HEK293 (cell line): Measurements from ENCODE around the gene KCNJ6.

ENCODE experiments used
- ELK4 ChIP-seq: IDR thresholded peaks from 2 replicates; pipeline ENCODE4 v1.6.1; 2011; ENCODE audit warnings: mild to moderate bottlenecking, low read depth, low read length, borderline replicate concordance
- KLF16 ChIP-seq: fragments of 450-650 bp; formaldehyde crosslinking; IDR thresholded peaks from 2 replicates; pipeline ENCODE4 v1.5.1; 2017; ENCODE audit warnings: missing biosample characterization, missing genetic modification characterization
- RBAK ChIP-seq: fragments of 450-650 bp; formaldehyde crosslinking; IDR thresholded peaks from 2 replicates; pipeline ENCODE4 v1.5.1; 2016; ENCODE audit warnings: missing biosample characterization, missing genetic modification characterization
- ZNF157 ChIP-seq: fragments of 450-650 bp; formaldehyde crosslinking; IDR thresholded peaks from 2 replicates; pipeline ENCODE4 v1.5.1; 2016; ENCODE audit warnings: missing biosample characterization, missing genetic modification characterization
- ZNF16 ChIP-seq: fragments of 450-650 bp; formaldehyde crosslinking; IDR thresholded peaks from 2 replicates; pipeline ENCODE4 v1.5.1; 2016; ENCODE audit warnings: low read depth, missing biosample characterization, missing genetic modification characterization
- ZNF335 ChIP-seq: fragments of 450-650 bp; formaldehyde crosslinking; conservative IDR thresholded peaks from 2 replicates; pipeline ENCODE4 v1.5.1; 2016; ENCODE audit warnings: missing biosample characterization, missing genetic modification characterization
- ZNF362 ChIP-seq: fragments of 450-650 bp; formaldehyde crosslinking; IDR thresholded peaks from 2 replicates; pipeline ENCODE4 v1.5.1; 2016; ENCODE audit warnings: missing biosample characterization, missing genetic modification characterization
- ZNF530 ChIP-seq: fragments of 450-650 bp; formaldehyde crosslinking; IDR thresholded peaks from 2 replicates; pipeline ENCODE4 v1.5.1; 2016; ENCODE audit warnings: low read depth, missing biosample characterization, missing genetic modification characterization
- ZSCAN30 ChIP-seq: fragments of 450-650 bp; IDR thresholded peaks from 2 replicates; pipeline ENCODE4 v1.5.1; 2018; ENCODE audit warnings: missing biosample characterization, mild to moderate bottlenecking, missing genetic modification characterization, moderate library complexity
- TF ChIP-seq, protein P1 (sequence below): fragments of 450-650 bp; formaldehyde crosslinking; IDR thresholded peaks from 2 replicates; pipeline ENCODE4 v1.5.1; 2016; ENCODE audit warnings: missing biosample characterization, missing genetic modification characterization
- TF ChIP-seq, protein P2 (sequence below): fragments of 450-650 bp; formaldehyde crosslinking; optimal IDR thresholded peaks from 2 replicates; pipeline ENCODE3; 2016; ENCODE audit warnings: missing biosample characterization, mild to moderate bottlenecking, missing genetic modification characterization
- TF ChIP-seq, protein P3 (sequence below): fragments of 450-650 bp; formaldehyde crosslinking; IDR thresholded peaks from 2 replicates; pipeline ENCODE4 v1.5.1; 2016; ENCODE audit warnings: missing biosample characterization, missing genetic modification characterization
- TF ChIP-seq, protein P4 (sequence below): fragments of 450-650 bp; IDR thresholded peaks from 2 replicates; pipeline ENCODE4 v1.5.1; 2018; ENCODE audit warnings: missing biosample characterization, missing genetic modification characterization

GRCh38 chr21:37945036-37945435 is 28.8 kb upstream of the KCNJ6 start:
- TF ChIP-seq, protein P1, sequence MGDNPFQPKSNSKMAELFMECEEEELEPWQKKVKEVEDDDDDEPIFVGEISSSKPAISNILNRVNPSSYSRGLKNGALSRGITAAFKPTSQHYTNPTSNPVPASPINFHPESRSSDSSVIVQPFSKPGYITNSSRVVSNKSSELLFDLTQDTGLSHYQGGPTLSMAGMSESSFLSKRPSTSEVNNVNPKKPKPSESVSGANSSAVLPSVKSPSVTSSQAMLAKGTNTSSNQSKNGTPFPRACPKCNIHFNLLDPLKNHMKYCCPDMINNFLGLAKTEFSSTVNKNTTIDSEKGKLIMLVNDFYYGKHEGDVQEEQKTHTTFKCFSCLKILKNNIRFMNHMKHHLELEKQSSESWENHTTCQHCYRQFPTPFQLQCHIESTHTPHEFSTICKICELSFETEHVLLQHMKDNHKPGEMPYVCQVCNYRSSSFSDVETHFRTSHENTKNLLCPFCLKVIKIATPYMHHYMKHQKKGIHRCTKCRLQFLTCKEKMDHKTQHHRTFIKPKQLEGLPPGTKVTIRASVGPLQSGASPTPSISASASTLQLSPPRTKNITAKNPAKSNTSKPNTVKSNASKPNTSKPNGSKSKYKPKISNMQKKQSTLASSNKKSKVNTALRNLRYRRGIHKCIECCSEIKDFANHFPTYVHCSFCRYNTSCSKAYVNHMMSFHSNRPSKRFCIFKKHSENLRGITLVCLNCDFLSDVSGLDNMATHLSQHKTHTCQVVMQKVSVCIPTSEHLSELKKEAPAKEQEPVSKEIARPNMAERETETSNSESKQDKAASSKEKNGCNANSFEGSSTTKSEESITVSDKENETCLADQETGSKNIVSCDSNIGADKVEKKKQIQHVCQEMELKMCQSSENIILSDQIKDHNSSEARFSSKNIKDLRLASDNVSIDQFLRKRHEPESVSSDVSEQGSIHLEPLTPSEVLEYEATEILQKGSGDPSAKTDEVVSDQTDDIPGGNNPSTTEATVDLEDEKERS (tag by site-specific recombination) = no peak
- TF ChIP-seq RBAK (tag by site-specific recombination) = no peak
- TF ChIP-seq KLF16 = no peak
- TF ChIP-seq ZNF157 = no peak
- TF ChIP-seq, protein P2, sequence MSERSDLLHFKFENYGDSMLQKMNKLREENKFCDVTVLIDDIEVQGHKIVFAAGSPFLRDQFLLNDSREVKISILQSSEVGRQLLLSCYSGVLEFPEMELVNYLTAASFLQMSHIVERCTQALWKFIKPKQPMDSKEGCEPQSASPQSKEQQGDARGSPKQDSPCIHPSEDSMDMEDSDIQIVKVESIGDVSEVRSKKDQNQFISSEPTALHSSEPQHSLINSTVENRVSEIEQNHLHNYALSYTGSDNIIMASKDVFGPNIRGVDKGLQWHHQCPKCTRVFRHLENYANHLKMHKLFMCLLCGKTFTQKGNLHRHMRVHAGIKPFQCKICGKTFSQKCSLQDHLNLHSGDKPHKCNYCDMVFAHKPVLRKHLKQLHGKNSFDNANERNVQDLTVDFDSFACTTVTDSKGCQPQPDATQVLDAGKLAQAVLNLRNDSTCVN (tag by site-specific recombination) = no peak
- TF ChIP-seq, protein P3, sequence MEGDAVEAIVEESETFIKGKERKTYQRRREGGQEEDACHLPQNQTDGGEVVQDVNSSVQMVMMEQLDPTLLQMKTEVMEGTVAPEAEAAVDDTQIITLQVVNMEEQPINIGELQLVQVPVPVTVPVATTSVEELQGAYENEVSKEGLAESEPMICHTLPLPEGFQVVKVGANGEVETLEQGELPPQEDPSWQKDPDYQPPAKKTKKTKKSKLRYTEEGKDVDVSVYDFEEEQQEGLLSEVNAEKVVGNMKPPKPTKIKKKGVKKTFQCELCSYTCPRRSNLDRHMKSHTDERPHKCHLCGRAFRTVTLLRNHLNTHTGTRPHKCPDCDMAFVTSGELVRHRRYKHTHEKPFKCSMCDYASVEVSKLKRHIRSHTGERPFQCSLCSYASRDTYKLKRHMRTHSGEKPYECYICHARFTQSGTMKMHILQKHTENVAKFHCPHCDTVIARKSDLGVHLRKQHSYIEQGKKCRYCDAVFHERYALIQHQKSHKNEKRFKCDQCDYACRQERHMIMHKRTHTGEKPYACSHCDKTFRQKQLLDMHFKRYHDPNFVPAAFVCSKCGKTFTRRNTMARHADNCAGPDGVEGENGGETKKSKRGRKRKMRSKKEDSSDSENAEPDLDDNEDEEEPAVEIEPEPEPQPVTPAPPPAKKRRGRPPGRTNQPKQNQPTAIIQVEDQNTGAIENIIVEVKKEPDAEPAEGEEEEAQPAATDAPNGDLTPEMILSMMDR (tag by site-specific recombination) = no peak
- TF ChIP-seq, protein P4, sequence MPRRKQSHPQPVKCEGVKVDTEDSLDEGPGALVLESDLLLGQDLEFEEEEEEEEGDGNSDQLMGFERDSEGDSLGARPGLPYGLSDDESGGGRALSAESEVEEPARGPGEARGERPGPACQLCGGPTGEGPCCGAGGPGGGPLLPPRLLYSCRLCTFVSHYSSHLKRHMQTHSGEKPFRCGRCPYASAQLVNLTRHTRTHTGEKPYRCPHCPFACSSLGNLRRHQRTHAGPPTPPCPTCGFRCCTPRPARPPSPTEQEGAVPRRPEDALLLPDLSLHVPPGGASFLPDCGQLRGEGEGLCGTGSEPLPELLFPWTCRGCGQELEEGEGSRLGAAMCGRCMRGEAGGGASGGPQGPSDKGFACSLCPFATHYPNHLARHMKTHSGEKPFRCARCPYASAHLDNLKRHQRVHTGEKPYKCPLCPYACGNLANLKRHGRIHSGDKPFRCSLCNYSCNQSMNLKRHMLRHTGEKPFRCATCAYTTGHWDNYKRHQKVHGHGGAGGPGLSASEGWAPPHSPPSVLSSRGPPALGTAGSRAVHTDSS (tag by site-specific recombination) = no peak
- TF ChIP-seq ZNF335 (tag by site-specific recombination) = no peak
- no peak for TF ChIP-seq ZSCAN30
- no peak for TF ChIP-seq ZNF530 (tag by site-specific recombination)
- no peak for TF ChIP-seq ZNF16 (tag by site-specific recombination)
- TF ChIP-seq ELK4 = no peak
- no peak for TF ChIP-seq ZNF362 (tag by site-specific recombination)
